VCaP (cell line): ENCODE results near the gene RABGAP1.

Experiments used
- H3K27ac ChIP-seq: fragments of 450-650 bp; 2 replicates; pipeline ENCODE4 v1.5.1; 2017
- TF ChIP-seq, protein P1 (sequence below): fragments of 450-650 bp; conservative IDR thresholded peaks from 2 replicates; pipeline ENCODE4 v1.5.1; 2017; ENCODE audit warnings: mild to moderate bottlenecking, moderate library complexity

Gene RABGAP1

DNA sequence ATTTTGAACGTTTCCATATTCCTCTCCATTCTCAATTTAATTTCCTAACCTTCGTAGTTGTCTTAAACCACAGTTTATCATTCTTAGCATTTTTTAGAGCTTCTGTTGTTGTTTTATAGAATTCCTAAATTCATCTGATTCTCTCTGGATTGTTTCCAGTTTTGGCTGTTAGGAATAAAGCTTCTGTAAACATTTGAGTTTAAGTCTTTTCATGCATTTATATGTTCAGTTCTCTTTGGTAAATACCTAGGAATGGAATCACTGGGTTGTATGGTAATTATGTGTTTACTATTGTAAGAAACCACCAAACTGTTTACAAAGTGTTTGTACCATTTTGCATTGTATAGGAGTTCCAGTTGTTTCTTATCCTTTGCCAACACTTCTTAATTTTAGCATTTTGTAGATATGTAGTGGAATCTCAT is 122.4 kb downstream of the RABGAP1 start:
- TF ChIP-seq, protein P1, sequence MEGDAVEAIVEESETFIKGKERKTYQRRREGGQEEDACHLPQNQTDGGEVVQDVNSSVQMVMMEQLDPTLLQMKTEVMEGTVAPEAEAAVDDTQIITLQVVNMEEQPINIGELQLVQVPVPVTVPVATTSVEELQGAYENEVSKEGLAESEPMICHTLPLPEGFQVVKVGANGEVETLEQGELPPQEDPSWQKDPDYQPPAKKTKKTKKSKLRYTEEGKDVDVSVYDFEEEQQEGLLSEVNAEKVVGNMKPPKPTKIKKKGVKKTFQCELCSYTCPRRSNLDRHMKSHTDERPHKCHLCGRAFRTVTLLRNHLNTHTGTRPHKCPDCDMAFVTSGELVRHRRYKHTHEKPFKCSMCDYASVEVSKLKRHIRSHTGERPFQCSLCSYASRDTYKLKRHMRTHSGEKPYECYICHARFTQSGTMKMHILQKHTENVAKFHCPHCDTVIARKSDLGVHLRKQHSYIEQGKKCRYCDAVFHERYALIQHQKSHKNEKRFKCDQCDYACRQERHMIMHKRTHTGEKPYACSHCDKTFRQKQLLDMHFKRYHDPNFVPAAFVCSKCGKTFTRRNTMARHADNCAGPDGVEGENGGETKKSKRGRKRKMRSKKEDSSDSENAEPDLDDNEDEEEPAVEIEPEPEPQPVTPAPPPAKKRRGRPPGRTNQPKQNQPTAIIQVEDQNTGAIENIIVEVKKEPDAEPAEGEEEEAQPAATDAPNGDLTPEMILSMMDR, result no peak
- no peak overlapping the region for H3K27ac ChIP-seq

DNA sequence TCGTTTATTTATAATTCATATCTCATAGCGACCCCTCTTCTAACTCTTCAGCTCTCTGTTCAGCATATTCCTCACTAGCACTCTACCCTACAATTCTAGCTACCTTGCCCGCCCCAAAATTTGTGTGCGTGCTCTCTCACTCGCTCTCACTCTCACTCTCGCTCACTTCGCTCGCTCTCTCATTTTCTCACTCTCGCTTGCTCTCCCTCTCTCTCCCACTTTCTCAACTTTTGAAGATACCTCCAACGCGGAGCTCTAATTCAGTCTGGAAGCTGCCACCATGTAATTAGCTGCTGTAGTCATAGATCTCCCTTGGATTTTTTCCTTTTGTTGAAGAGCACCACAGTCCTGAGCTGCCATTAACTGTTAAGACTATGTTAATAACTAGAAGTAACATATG is 123.1 kb downstream of the RABGAP1 start:
- H3K27ac ChIP-seq, result no peak overlapping the region
- TF ChIP-seq, protein P1, result no peak

DNA sequence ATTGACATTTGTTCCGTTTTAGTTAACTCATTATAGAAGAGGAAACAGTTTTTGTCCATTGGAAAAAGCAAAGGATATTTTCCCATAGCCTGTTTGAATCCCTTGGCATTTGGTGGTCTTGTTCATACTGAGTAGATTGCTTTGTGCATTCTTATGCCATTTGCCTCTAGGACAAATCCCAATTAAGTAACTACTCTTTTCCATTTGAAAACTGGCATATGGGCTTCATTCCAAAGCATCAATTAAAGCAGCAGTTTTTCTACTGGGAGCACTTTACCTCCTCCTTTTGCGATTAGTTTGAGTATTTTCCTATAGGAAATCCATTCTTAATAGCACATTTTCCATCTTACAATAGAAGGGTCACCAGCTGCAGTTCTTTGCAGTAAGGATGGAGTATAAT is 123.9 kb downstream of the RABGAP1 start:
- TF ChIP-seq, protein P1, result no peak
- no peak overlapping the region for H3K27ac ChIP-seq

DNA sequence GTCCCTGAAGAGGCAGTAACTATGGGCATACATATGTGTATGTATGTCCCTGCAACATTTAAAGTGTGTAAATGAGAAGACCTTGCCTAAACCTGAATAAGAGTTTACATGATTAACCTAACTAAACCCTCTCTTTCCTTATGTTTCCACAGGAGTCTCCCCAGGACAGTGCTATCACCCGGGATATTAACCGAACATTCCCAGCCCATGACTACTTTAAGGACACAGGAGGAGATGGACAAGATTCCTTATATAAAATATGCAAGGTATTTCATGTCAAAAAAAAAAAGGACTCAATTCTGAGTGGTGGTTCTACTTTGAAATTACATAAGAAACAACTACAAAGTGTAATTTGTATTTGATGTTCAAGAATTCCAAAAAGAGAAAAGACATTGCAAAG is 124.4 kb downstream of the RABGAP1 start:
- H3K27ac ChIP-seq, result no peak overlapping the region
- TF ChIP-seq, protein P1, result no peak

DNA sequence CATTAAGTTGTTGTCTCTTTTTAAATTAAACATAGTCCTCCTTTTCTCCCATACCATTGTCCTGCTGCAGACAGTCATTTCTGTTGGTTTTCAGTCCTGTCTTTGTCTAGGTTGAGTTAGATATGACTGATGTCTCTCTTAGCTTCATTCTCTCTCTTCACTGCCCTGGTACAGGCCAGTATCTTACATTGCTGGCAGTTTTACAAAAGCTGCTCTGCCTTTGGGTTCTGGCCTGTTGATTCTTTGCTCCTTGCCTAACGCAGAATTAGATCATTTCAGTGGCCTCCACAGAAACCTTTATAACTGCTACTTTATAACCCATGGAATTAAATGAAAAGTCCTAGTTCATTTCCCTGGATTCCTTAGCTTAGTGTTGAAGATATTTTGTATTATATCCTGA is 126.3 kb downstream of the RABGAP1 start:
- no peak overlapping the region for H3K27ac ChIP-seq
- TF ChIP-seq, protein P1, result no peak

DNA sequence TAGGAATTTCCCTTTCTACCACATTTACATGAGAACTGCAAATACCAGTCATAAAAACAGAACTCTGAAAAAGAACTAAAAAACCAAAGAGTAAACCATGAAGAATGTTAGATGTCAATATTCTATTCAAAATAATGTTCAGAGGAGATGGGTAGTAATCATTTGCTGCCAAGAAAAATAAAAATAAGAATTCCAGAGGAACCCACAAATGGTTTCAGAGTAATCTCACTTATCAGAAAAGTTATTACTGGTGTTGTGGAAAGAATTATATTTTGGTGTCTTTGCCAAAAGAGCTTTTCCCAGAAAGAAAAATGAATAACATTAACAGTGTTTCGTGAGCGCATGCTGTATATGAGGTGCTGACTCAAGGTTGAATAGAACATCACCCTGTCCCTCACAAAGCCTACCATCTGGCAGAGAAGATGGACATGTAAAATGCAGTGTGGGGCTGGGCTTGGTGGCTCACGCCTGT is 128.2 kb downstream of the RABGAP1 start:
- TF ChIP-seq, protein P1, result no peak
- H3K27ac ChIP-seq, result no peak overlapping the region

DNA sequence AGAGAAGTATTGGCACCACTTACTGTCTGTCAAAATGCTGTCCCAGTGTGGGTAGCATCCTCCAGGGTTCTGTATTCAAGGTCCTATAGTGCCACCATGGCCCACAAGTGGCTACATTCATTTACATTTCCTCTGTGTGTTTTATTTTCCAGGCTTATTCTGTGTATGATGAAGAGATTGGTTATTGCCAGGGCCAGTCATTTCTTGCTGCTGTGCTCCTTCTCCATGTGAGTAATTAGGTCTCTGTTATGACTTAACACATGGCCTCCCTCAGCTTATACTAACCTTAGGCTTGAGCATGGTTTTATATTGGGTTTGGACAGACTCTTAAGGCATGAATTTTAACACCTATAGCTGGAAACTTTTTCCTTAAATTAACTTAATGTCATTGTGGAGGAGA is 129.4 kb downstream of the RABGAP1 start:
- H3K27ac ChIP-seq, result no peak overlapping the region
- TF ChIP-seq, protein P1, result no peak
